ENCODE measurements around the gene PTPN1.

- no peak for TF ChIP-seq CTCF (IDR thresholded peaks at IDR 0.05)
- TF ChIP-seq POLR2A (IDR thresholded peaks at IDR 0.05) = no peak
- TF ChIP-seq POLR2AphosphoS5 (IDR thresholded peaks at IDR 0.05) = no peak
Observed at GRCh38 chr20:50550531-50550930, 40.3 kb downstream of the PTPN1 start.

Data from stomach (tissue), 4 donors.